ENCODE data around the gene CDH23.

CDH23 gene

GRCh38 chr10:71442000-71442399 is 45.3 kb downstream of the CDH23 start:
- no peak for DNase-seq

- no peak for DNase-seq
These were observed 46.3 kb downstream of the CDH23 start for GRCh38 chr10:71442859-71443570.

GRCh38 chr10:71443676-71444075 is 47.0 kb downstream of the CDH23 start:
- no peak for DNase-seq

GRCh38 chr10:71444284-71445054 is 47.7 kb downstream of the CDH23 start:
- DNase-seq, result no peak

GRCh38 chr10:71447676-71448075 is 51.0 kb downstream of the CDH23 start:
- no peak for DNase-seq

- DNase-seq, result no peak
These were observed 51.4 kb downstream of the CDH23 start for GRCh38 chr10:71448146-71448545.

GRCh38 chr10:71449026-71449425 is 52.3 kb downstream of the CDH23 start:
- DNase-seq, result no peak

- DNase-seq, result no peak
These were observed 55.0 kb downstream of the CDH23 start for GRCh38 chr10:71451754-71452153.

GRCh38 chr10:71453186-71453585 is 56.5 kb downstream of the CDH23 start:
- DNase-seq, result no peak

GRCh38 chr10:71454347-71454746 is 57.6 kb downstream of the CDH23 start:
- no peak for DNase-seq

GRCh38 chr10:71455035-71455434 is 58.3 kb downstream of the CDH23 start:
- no peak for DNase-seq

- DNase-seq, result no peak
These were observed 59.9 kb downstream of the CDH23 start for GRCh38 chr10:71456631-71457030.

GRCh38 chr10:71457908-71458307 is 61.2 kb downstream of the CDH23 start:
- no peak for DNase-seq

GRCh38 chr10:71458387-71458786 is 61.7 kb downstream of the CDH23 start:
- DNase-seq, result no peak

- DNase-seq, result no peak
These were observed 62.8 kb downstream of the CDH23 start for GRCh38 chr10:71459513-71459912.

- no peak for DNase-seq
These were observed 63.9 kb downstream of the CDH23 start for GRCh38 chr10:71460615-71461014.

- DNase-seq, result no peak
These were observed 64.7 kb downstream of the CDH23 start for GRCh38 chr10:71461457-71461856.

- peak; percentile 28 for DNase-seq
These were observed 65.6 kb downstream of the CDH23 start for GRCh38 chr10:71462062-71462935.

- DNase-seq, result no peak
These were observed 66.4 kb downstream of the CDH23 start for GRCh38 chr10:71463111-71463510.

- DNase-seq, result no peak
These were observed 69.0 kb downstream of the CDH23 start for GRCh38 chr10:71465551-71466252.

GRCh38 chr10:71466330-71466729 is 69.6 kb downstream of the CDH23 start:
- DNase-seq, result no peak

GRCh38 chr10:71467161-71467560 is 70.4 kb downstream of the CDH23 start:
- no peak for DNase-seq

Measured in NCI-H524 treated with DMSO at 0.1 percent for 48 hours (cell line).